SHP77 treated with DMSO at 0.1 percent for 48 hours (cell line): ENCODE measurements around the gene CMTM7.
"Not testable (repeated sequence)": the region's sequence is repeated elsewhere in the genome, so short reads cannot be mapped to it uniquely, and the experiment has no call there.

Source experiments
- DNase-seq: peaks from one replicate; lab custom pipeline; 2025; lab: John Stamatoyannopoulos, UW

Gene CMTM7

DNA sequence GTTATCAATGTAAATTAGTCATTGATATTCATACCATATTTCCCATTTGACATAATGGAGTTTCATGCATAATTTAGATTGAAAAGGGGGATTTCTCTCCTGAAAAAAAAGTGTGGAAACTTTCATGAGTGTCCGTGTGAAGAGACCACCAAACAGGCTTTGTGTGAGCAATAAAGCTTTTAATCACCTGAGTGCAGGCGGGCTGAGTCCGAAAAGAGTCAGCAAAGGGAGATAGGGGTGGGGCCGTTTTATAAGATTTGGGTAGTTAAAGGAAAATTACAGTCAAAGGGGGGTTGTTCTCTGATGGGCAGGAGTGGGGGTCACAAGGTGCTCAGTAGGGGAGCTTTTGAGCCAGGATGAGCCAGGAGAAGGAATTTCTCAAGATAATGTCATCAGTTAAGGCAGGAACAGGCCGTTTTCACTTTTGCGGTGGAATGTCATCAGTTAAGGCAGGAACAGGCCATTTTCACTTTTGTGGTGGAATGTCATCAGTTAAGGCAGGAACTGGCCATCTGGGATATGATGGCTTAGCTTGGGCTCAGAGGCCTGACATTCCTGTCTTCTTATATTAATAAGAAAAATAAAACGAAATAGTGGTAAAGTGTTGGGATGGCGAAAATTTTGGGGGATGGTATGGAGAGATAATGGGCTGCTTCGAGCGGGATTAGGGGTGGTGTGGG is 69.3 kb downstream of the CMTM7 start:
- DNase-seq: not testable (repeated sequence)

- DNase-seq: not testable (repeated sequence)
Observed at GRCh38 chr3:32462191-32462986, 70.7 kb downstream of the CMTM7 start.

- DNase-seq: not testable (repeated sequence)
Observed at GRCh38 chr3:32463415-32463814, 71.8 kb downstream of the CMTM7 start.

- DNase-seq: not testable (repeated sequence)
Observed at GRCh38 chr3:32464726-32465125, 73.1 kb downstream of the CMTM7 start.

- not testable (repeated sequence) for DNase-seq
Observed at GRCh38 chr3:32466808-32467207, 75.2 kb downstream of the CMTM7 start.

DNA sequence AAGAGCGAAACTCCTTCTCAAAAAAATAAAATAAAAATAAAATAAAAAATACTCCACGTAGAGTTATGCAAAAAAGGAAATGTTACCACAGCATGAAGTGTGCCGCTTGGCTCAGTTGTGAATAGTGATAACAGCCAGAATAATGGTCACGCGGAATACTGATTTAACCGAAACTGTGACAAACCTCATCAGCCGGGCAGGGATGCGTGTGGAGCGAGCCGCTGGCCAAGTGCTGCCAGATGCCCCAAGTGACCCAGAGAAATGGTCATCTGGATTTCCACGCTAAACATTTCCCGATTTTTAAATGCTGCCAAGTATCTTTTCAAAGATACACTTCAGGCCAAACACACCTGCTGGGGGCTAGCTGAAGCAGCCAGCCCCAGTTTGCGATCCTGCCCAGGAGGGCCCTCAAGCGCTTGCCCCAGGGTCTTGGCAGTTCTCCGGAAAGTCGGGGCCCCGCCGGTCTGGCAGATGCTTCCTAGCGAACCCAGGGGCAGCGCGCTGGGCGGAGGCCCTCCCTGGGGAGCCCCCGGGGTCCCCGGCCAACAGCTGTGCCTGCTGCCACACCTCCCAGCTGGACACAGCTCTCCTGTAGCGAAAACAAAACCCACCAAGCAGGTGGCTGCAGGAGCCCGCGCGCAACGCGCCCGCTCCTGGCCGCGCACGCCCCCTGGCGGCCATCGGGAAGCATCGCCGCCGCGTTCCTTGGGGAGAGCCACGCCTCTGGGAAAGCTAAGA is 75.8 kb downstream of the CMTM7 start:
- DNase-seq: peak; percentile 61

GRCh38 chr3:32469151-32469874 is 77.7 kb downstream of the CMTM7 start:
- no peak for DNase-seq

DNA sequence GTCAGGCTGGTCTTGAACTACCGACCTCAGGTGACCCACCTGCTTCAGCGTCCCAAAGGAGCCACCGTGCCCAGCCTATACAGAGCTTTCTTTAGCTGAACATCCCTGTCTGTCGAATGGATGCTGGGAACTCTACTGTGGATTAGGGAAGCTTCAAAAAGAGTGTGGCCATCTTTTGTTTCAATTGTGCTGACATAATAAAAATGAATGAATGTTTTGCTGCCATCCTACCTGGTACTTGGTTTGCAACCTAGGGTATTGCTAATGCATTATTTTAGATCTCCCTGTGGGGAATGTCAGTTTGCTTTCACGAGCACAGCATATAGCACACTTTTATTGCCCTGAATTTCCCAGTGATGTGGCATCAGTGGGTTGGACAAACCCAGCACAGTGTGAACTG is 78.7 kb downstream of the CMTM7 start:
- DNase-seq: no peak

DNA sequence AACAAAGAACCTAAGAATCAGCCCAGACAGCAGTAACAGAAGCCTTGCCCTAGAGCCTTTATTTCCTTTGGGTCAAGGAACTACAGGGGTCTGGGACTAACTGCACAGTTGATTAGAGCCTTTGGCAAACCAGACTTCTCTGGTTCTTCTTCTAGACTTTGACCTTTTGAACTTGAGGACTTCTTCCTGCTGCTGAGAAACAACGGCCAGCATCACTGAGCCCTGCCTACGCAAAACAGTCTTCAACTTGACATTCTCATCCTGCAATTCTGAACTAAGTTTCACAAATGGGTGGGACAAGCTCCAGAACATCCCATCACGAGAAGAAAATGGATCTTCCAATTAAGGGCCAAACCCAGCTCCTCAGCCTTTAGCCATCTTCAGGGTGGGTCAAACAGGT is 79.6 kb downstream of the CMTM7 start:
- DNase-seq: no peak

- DNase-seq: not testable (repeated sequence)
Observed at GRCh38 chr3:32472151-32472550, 80.5 kb downstream of the CMTM7 start.

DNA sequence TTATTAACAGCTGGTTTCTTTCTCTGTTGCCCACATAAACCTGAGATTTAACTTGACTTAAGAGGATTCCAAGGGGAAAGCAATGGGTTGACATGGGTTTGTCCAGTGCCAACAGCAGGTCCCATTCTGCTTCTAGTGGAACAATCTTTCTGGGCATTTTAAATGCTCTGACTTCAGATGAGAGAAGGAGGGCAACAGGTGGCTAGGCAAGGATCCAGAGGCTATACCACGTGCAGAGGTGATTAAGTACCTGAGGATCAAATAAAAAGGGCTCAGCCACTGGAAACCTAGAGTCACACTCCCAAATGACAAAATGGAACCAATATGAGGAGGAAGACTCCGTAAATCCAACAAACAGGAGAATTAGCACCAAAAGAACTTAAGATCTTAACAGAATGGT is 82.5 kb downstream of the CMTM7 start:
- no peak for DNase-seq

DNA sequence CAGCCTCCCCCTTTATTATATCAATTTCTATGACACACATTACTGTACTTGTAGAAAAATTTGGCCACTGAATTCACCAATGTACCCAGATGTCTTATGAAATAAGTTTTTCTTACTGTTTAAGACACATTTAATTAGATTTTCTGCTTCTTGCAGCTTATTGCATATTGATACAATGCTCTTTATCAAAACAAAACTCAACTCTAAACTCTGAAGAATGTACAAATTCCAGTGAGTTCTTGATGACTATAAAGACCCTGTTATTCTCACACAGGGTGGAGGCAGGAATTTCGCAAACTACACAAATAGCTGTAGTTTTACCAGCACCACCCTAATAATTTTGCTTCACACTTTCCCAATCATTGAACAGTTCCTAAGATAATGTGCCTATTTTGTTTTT is 89.0 kb downstream of the CMTM7 start:
- no peak for DNase-seq

DNA sequence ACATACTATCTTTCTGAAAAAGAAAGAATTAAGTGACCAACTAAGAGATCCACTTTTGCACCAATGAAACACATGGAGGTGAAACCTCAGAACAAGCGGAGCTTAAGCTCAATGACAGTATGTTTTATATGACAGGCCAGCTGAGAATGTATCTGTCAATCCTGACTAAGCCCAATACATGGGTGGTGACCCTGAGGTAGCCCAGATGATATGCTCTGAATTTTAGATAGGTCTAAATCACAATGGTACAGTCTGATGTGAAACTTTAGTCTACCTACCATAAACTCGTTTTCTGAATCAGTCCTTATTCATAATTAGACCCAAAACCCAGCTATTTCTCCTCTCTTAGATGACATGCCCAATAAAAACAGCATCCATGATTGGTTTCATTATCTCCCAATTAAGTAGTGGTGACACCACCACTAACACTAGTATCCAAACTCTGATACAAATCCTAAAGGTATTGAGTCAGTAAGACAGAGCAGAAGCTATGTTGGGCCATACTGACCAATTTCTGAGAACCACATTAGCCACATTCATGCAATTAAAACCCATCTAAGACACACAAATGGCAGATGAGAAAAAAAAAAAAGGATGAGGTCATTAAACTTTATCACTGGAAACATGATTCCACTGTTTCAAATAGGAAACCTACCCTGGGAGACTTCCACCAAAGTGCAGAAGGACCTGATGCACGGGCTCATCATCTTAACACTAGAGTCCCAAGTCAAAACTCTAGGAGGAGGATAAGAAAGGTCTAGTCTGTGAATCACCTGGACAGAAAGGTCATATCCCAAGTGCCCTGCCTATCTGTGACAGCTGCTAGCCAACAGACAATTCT is 90.4 kb downstream of the CMTM7 start:
- no peak for DNase-seq

DNA sequence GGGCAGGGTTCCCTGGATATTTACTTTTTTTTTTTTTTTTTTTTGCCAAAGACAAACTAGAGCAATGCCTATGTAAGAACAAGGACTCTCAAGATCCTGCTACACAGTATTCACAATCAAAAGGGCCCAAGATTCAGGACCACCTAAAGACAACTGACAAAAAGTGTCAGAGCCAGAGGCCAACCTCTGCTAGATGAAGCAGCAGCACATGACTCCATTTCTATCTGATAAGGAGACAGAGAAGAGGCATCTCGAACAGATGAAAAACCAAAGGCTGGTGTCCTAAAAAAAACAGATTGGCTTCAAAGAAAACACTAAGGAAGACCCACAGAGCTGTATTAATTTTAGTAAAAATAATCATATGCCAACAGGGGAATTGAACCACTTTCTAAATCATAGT is 91.0 kb downstream of the CMTM7 start:
- DNase-seq: no peak

GRCh38 chr3:32483772-32484171 is 92.1 kb downstream of the CMTM7 start:
- no peak for DNase-seq

DNA sequence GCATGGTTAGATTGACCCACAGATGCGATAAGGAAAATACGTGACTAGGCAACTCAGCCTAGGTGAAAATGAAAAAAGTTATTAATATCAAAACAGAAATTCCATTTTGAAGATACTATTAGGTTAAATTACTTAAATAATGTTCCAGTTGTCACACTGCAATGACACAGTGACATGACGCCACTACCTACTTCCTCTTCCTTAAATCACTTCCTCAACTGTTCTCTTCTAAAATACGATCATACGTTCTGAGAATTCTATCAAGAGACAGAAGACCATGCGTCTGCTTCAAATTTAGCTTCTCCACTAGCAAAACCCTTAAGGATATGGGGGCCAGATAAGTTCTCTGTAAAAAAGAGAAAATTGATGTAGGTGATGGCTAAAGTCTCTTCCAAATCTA is 92.8 kb downstream of the CMTM7 start:
- no peak for DNase-seq

GRCh38 chr3:32487781-32488473 is 96.3 kb downstream of the CMTM7 start:
- DNase-seq: no peak

GRCh38 chr3:32488474-32489008 is 96.9 kb downstream of the CMTM7 start:
- no peak for DNase-seq

GRCh38 chr3:32492684-32493436 is 101.2 kb downstream of the CMTM7 start:
- DNase-seq: no peak
